Measurements from ENCODE around the gene PSPC1. TPM values are rescaled to one million over a fixed set of nuclear protein-coding genes. Genes with fewer than 3 reads are reported as not detected.
"Not testable (repeated sequence)": the region's sequence is repeated elsewhere in the genome, so short reads cannot be mapped to it uniquely, and the experiment has no call there.

PSPC1 gene
- 40.5 TPM for total RNA-seq
- long read RNA-seq, transcript PSPC1-201 (9 exons, 2,407 nt), result major isoform, 15 of 36 reads
- long read RNA-seq, transcript PSPC1-204 (8 exons, 1,709 nt), result minor isoform, 10 of 36 reads
- long read RNA-seq, partial matches to known transcripts, result 1 of 36 reads
- long read RNA-seq, other reads (novel, unspliced or antisense), result 6 of 36 reads

- DNase-seq (peak; percentile 95), ATAC-seq (peak; percentile 98)
- H3K9me3 ChIP-seq; H3K36me3 ChIP-seq; H3K4me1 ChIP-seq; H3K27me3 ChIP-seq (ENCODE audit: low read depth); intact Hi-C loops (cut with DNase I): not testable (repeated sequence)
- H3K27ac ChIP-seq, result peak within 1 kb of the TSS; percentile 95
- H3K4me3 ChIP-seq, result peak within 1 kb of the TSS; percentile 83
These were observed at the start of gene PSPC1 for GRCh38 chr13:19782727-19783682. Gene PSPC1, minus strand, starts transcription at chr13:19782945. Its CDS starts 188 bp downstream, at chr13:19782757.

- DNase-seq, result no peak
- Histone ChIP-seq H3K27ac (no peak overlapping the region), H3K9me3 (no peaks in the 10 kb centered on the region), H3K27me3 (ENCODE audit: low read depth) (no peaks in the 10 kb centered on the region), H3K4me1 (no peaks in the 10 kb centered on the region), H3K36me3 (peaks cover 41% of the 10 kb centered on the region), H3K4me3 (no peak overlapping the region)
- no peak for TF ChIP-seq CTCF (IDR thresholded peaks at IDR 0.05)
- ATAC-seq, result no peak
- intact Hi-C loops (cut with DNase I), result no loop called here
These were observed 39.9 kb upstream of the PSPC1 start for GRCh38 chr13:19822673-19823072.

GRCh38 chr13:19818223-19818842 lies 35.6 kb upstream of the PSPC1 start:
- H3K4me1 ChIP-seq, result no peaks in the 10 kb centered on the region
- intact Hi-C loops (cut with DNase I), result no loop called here
- H3K27me3 ChIP-seq (ENCODE audit: low read depth), result no peaks in the 10 kb centered on the region
- peaks cover 6% of the 10 kb centered on the region for H3K36me3 ChIP-seq
- ATAC-seq, result peak; percentile 96 to 97
- no peak overlapping the region for H3K4me3 ChIP-seq
- DNase-seq, result peak; percentile 84
- no peak overlapping the region for H3K27ac ChIP-seq
- no peaks in the 10 kb centered on the region for H3K9me3 ChIP-seq
- TF ChIP-seq CTCF (IDR thresholded peaks at IDR 0.05), result peak; percentile 66

GRCh38 chr13:19817510-19818158 lies 34.9 kb upstream of the PSPC1 start:
- ATAC-seq (peak; percentile 64 to 71), DNase-seq (no peak)
- intact Hi-C loops (cut with DNase I), result no loop called here
- Histone ChIP-seq H3K4me1 (no peaks in the 10 kb centered on the region), H3K27me3 (ENCODE audit: low read depth) (no peaks in the 10 kb centered on the region), H3K27ac (no peak overlapping the region), H3K4me3 (no peak overlapping the region), H3K36me3 (peaks cover 5% of the 10 kb centered on the region), H3K9me3 (no peaks in the 10 kb centered on the region)
- TF ChIP-seq CTCF (IDR thresholded peaks at IDR 0.05), result no peak

GRCh38 chr13:19817106-19817505 lies 34.4 kb upstream of the PSPC1 start:
- no peaks in the 10 kb centered on the region for H3K9me3 ChIP-seq
- intact Hi-C loops (cut with DNase I), result no loop called here
- H3K27me3 ChIP-seq (ENCODE audit: low read depth), result no peaks in the 10 kb centered on the region
- H3K4me3 ChIP-seq, result no peak overlapping the region
- DNase-seq (no peak), ATAC-seq (no peak)
- no peaks in the 10 kb centered on the region for H3K4me1 ChIP-seq
- no peak overlapping the region for H3K27ac ChIP-seq
- peaks cover 5% of the 10 kb centered on the region for H3K36me3 ChIP-seq
- TF ChIP-seq CTCF (IDR thresholded peaks at IDR 0.05), result no peak

- H3K27ac ChIP-seq; H3K4me1 ChIP-seq; H3K36me3 ChIP-seq; H3K9me3 ChIP-seq; H3K27me3 ChIP-seq (ENCODE audit: low read depth); DNase-seq; intact Hi-C loops (cut with DNase I); H3K4me3 ChIP-seq; ATAC-seq: not testable (repeated sequence)
These were observed 33.1 kb upstream of the PSPC1 start for GRCh38 chr13:19815842-19816241.
